ENCODE measurements around the gene BMP10. TPM values are rescaled to one million over a fixed set of nuclear protein-coding genes. Genes with fewer than 3 reads are reported as not detected.

The BMP10 gene
- total RNA-seq, 2 donors from 2014 or later = not detected

DNA sequence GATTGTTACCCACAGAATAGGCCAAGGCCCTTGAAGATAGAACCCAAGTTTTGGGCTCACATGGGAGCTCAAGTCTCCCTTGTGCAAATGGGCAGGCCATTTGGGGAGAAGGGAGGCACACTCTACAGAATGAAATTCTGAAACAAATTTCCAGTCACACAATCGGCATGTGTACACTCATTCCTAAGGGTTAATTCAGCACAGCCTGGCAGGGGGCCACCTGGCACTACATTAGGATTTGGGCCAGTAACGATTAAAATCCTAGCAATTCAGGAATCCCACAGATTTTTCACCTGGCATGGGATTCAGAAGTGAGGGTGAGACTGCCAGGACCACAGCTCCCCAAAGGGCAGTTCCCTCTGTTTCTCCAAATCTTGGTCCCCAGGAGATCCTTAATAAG lies 46.4 kb downstream of the BMP10 start:
- H3K27ac Mint-ChIP-seq = no peak overlapping the region
- H3K9ac ChIP-seq (ENCODE audit: extremely low read depth, low read length, poor library complexity, severe bottlenecking) = no peak overlapping the region
- H3K4me1 ChIP-seq (ENCODE audit: control insufficient read depth, insufficient read depth, low read length) = no peaks in the 10 kb centered on the region
- no peaks in the 10 kb centered on the region for H3K27me3 Mint-ChIP-seq (ENCODE audit: insufficient read depth)
- WGBS, 2 experiments (ENCODE audit: insufficient coverage in 1 of 2, insufficient read length in 1 of 2) = 86 to 95% methylated on average over 1 to 2 of the region's 2 CpGs
- TF ChIP-seq, protein P1, sequence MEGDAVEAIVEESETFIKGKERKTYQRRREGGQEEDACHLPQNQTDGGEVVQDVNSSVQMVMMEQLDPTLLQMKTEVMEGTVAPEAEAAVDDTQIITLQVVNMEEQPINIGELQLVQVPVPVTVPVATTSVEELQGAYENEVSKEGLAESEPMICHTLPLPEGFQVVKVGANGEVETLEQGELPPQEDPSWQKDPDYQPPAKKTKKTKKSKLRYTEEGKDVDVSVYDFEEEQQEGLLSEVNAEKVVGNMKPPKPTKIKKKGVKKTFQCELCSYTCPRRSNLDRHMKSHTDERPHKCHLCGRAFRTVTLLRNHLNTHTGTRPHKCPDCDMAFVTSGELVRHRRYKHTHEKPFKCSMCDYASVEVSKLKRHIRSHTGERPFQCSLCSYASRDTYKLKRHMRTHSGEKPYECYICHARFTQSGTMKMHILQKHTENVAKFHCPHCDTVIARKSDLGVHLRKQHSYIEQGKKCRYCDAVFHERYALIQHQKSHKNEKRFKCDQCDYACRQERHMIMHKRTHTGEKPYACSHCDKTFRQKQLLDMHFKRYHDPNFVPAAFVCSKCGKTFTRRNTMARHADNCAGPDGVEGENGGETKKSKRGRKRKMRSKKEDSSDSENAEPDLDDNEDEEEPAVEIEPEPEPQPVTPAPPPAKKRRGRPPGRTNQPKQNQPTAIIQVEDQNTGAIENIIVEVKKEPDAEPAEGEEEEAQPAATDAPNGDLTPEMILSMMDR (conservative IDR thresholded peaks at IDR 0.05) = no peak
- DNase-seq = no peak
- H3K36me3 Mint-ChIP-seq (ENCODE audit: low read depth) = no peaks in the 10 kb centered on the region
- no peak overlapping the region for H3K4me3 Mint-ChIP-seq
- no peaks in the 10 kb centered on the region for H3K27me3 ChIP-seq (ENCODE audit: control insufficient read depth, insufficient read depth, low read length, poor library complexity, severe bottlenecking)
- no peaks in the 10 kb centered on the region for H3K9me3 Mint-ChIP-seq
- no peaks in the 10 kb centered on the region for H3K36me3 ChIP-seq (ENCODE audit: control insufficient read depth, insufficient read depth, low read length)
- H3K27ac ChIP-seq (ENCODE audit: low read depth, low read length) = no peak overlapping the region
- peaks cover 4% of the 10 kb centered on the region for H3K4me1 Mint-ChIP-seq
- H3K9me3 ChIP-seq (ENCODE audit: control insufficient read depth, low read length) = no peaks in the 10 kb centered on the region
- H3K4me3 ChIP-seq (ENCODE audit: low read length) = no peak overlapping the region

DNA sequence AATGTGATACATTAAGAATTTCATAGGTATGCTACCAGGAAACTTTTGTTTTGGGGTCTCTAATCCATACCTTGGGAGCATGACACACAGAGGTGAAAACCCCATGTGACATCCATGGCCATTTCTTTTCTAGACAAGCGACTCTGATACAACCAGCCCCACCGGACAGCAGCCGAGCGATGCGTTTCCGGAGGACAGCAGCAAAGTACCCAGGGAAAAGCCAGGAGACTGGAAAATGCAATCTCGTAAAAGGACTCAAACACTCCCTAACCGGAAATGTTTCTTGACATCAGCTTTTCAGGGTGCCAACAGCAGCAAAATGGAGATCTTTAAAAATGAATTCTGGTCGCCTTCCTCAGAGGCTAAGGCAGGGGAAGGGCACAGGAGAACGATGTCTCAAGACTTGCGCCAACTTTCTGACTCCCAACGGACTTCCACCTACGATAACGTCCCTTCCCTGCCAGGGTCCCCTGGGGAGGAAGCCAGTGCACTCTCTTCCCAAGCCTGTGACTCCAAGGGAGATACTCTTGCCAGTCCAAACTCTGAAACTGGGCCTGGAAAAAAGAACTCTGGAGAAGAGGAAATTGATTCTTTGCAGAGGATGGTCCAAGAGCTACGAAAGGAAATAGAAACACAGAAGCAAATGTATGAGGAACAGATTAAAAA lies 48.9 kb downstream of the BMP10 start:
- H3K36me3 Mint-ChIP-seq (ENCODE audit: low read depth) = no peaks in the 10 kb centered on the region
- H3K4me3 Mint-ChIP-seq = no peak overlapping the region
- H3K27me3 Mint-ChIP-seq (ENCODE audit: insufficient read depth) = no peaks in the 10 kb centered on the region
- no peaks in the 10 kb centered on the region for H3K4me1 Mint-ChIP-seq
- TF ChIP-seq, protein P1 (conservative IDR thresholded peaks at IDR 0.05) = no peak
- Histone ChIP-seq H3K9ac (ENCODE audit: extremely low read depth, low read length, poor library complexity, severe bottlenecking) (no peak overlapping the region), H3K9me3 (ENCODE audit: control insufficient read depth, low read length) (no peaks in the 10 kb centered on the region), H3K27ac (ENCODE audit: low read depth, low read length) (no peak overlapping the region), H3K4me3 (ENCODE audit: low read length) (no peak overlapping the region), H3K27me3 (ENCODE audit: control insufficient read depth, insufficient read depth, low read length, poor library complexity, severe bottlenecking) (no peaks in the 10 kb centered on the region), H3K4me1 (ENCODE audit: control insufficient read depth, insufficient read depth, low read length) (no peaks in the 10 kb centered on the region), H3K36me3 (ENCODE audit: control insufficient read depth, insufficient read depth, low read length) (no peaks in the 10 kb centered on the region)
- DNase-seq = no peak
- H3K9me3 Mint-ChIP-seq = no peaks in the 10 kb centered on the region
- H3K27ac Mint-ChIP-seq = no peak overlapping the region
- 93 to 94% methylated on average over 8 to 15 of the region's 15 CpGs for WGBS, 2 experiments (ENCODE audit: insufficient coverage in 1 of 2, insufficient read length in 1 of 2)

DNA sequence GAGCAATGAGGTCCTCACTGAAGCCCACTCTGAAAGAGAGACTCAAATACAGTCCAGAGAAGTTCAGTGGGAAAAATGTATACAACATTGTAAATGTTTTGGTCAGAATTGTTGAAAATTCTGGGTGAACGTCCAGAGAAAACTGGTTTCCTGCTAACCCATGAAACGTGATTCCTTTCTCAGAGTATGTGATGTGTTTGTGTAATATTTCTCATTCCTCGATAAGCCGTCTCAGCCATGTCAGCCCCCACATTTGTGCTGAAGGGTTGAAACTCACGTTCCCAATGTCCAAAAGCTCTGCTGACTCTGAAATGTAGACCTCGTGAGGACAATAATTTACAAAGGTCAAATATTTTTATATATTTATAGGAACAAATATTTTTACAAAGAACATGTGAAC lies 51.6 kb downstream of the BMP10 start:
- Histone ChIP-seq H3K36me3 (ENCODE audit: control insufficient read depth, insufficient read depth, low read length) (no peaks in the 10 kb centered on the region), H3K27ac (ENCODE audit: low read depth, low read length) (no peak overlapping the region), H3K9ac (ENCODE audit: extremely low read depth, low read length, poor library complexity, severe bottlenecking) (no peak overlapping the region), H3K9me3 (ENCODE audit: control insufficient read depth, low read length) (no peaks in the 10 kb centered on the region), H3K27me3 (ENCODE audit: control insufficient read depth, insufficient read depth, low read length, poor library complexity, severe bottlenecking) (no peaks in the 10 kb centered on the region), H3K4me1 (ENCODE audit: control insufficient read depth, insufficient read depth, low read length) (no peaks in the 10 kb centered on the region), H3K4me3 (ENCODE audit: low read length) (no peak overlapping the region)
- TF ChIP-seq, protein P1 (conservative IDR thresholded peaks at IDR 0.05) = no peak
- Mint-ChIP-seq H3K27me3 (ENCODE audit: insufficient read depth) (no peaks in the 10 kb centered on the region), H3K27ac (no peak overlapping the region), H3K4me1 (peaks cover 5% of the 10 kb centered on the region), H3K36me3 (ENCODE audit: low read depth) (no peaks in the 10 kb centered on the region), H3K9me3 (no peaks in the 10 kb centered on the region), H3K4me3 (no peak overlapping the region)
- WGBS, 2 experiments (ENCODE audit: insufficient coverage in 1 of 2, insufficient read length in 1 of 2) = 86 to 94% methylated on average over 4 to 5 of the region's 6 CpGs
- DNase-seq = no peak

Measured in endodermal cell (in vitro differentiated cells).